Parathyroid adenoma (tissue), 2 donors: ENCODE measurements around the gene RIF1.

Experiments used
- H2AFZ ChIP-seq: fragments of 300-600 bp; sonication (generic); one replicate; pipeline ENCODE4 v1.7.0; 2017; ENCODE audit warnings: antibody characterized with exemption, mild to moderate bottlenecking
- H3K27ac ChIP-seq: fragments of 300-600 bp; sonication (generic); one replicate; pipeline ENCODE4 v1.7.0; 2017
- H3K27me3 ChIP-seq: fragments of 300-600 bp; sonication (generic); one replicate; pipeline ENCODE4 v1.7.0; 2017; ENCODE audit warnings: low read length; ENCODE audit not compliant: control insufficient read depth, insufficient read depth
- H3K36me3 ChIP-seq: fragments of 300-600 bp; sonication (generic); one replicate; pipeline ENCODE4 v1.7.0; 2017; ENCODE audit warnings: low read length; ENCODE audit not compliant: control insufficient read depth, insufficient read depth
- H3K4me1 ChIP-seq: fragments of 300-600 bp; sonication (generic); one replicate; pipeline ENCODE4 v1.7.0; 2017; ENCODE audit warnings: control low read depth
- H3K4me2 ChIP-seq: fragments of 300-600 bp; sonication (generic); one replicate; pipeline ENCODE4 v1.7.0; 2017; ENCODE audit warnings: low read length
- H3K4me3 ChIP-seq: fragments of 300-600 bp; sonication (generic); one replicate; pipeline ENCODE4 v1.7.0; 2017; ENCODE audit warnings: low read depth, low read length
- H3K79me2 ChIP-seq: fragments of 300-600 bp; sonication (generic); one replicate; pipeline ENCODE4 v1.7.0; 2017; ENCODE audit warnings: control low read depth
- H3K9ac ChIP-seq: fragments of 300-600 bp; sonication (generic); one replicate; pipeline ENCODE4 v1.7.0; 2017; ENCODE audit warnings: mild to moderate bottlenecking
- H3K9me3 ChIP-seq: fragments of 300-600 bp; sonication (generic); one replicate; pipeline ENCODE4 v1.7.0; 2017; ENCODE audit warnings: low read length; ENCODE audit not compliant: control insufficient read depth
- CTCF ChIP-seq: fragments of 300-600 bp; sonication (generic); IDR thresholded peaks from one replicate; pipeline ENCODE4 v1.7.0; 2017; ENCODE audit warnings: antibody characterized with exemption, mild to moderate bottlenecking
- donor health status: primary hyperparathyroidism.

RIF1 gene

GRCh38 chr2:151490276-151490675, 80.6 kb downstream of the RIF1 start:
- Histone ChIP-seq H3K27ac (no peak overlapping the region), H3K9me3 (no peaks in the 10 kb centered on the region), H3K4me3 (no peak overlapping the region), H3K79me2 (no peaks in the 10 kb centered on the region), H3K36me3 (no peaks in the 10 kb centered on the region), H3K4me1 (no peaks in the 10 kb centered on the region), H3K9ac (no peak overlapping the region), H3K27me3 (no peaks in the 10 kb centered on the region), H3K4me2 (no peak overlapping the region), H2AFZ (no peak overlapping the region)
- TF ChIP-seq CTCF: no peak

- Histone ChIP-seq H3K9me3 (no peaks in the 10 kb centered on the region), H2AFZ (no peak overlapping the region), H3K4me1 (no peaks in the 10 kb centered on the region), H3K36me3 (no peaks in the 10 kb centered on the region), H3K27ac (no peak overlapping the region), H3K79me2 (no peaks in the 10 kb centered on the region), H3K9ac (no peak overlapping the region), H3K4me3 (no peak overlapping the region), H3K27me3 (no peaks in the 10 kb centered on the region), H3K4me2 (no peak overlapping the region)
- no peak for TF ChIP-seq CTCF
Observed at GRCh38 chr2:151491496-151491895, 81.8 kb downstream of the RIF1 start.

DNA sequence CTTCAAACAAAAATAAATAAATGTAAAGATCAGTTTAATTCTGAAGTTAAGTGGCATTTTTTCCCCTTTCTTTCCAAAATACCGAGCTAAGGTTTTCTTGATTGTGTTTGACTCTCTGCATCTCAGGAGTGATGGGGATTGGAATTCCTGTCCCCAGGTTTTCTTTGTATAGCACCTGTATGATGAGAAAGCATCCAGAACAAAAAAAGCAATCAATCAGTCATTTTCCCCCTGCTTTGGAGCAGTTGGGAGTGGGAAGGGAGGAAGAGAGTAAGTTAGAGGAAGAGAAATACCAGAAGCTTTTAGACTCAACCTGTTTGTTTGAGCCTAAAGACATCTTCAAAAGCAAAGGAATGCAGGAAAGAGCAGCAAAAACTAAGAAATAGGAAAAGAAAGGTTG, 88.5 kb downstream of the RIF1 start:
- no peak overlapping the region for H2AFZ ChIP-seq
- no peaks in the 10 kb centered on the region for H3K9me3 ChIP-seq
- H3K9ac ChIP-seq: no peak overlapping the region
- no peak overlapping the region for H3K4me2 ChIP-seq
- no peak for TF ChIP-seq CTCF
- H3K36me3 ChIP-seq: no peaks in the 10 kb centered on the region
- no peak overlapping the region for H3K4me3 ChIP-seq
- no peaks in the 10 kb centered on the region for H3K27me3 ChIP-seq
- H3K79me2 ChIP-seq: no peaks in the 10 kb centered on the region
- no peaks in the 10 kb centered on the region for H3K4me1 ChIP-seq
- no peak overlapping the region for H3K27ac ChIP-seq

DNA sequence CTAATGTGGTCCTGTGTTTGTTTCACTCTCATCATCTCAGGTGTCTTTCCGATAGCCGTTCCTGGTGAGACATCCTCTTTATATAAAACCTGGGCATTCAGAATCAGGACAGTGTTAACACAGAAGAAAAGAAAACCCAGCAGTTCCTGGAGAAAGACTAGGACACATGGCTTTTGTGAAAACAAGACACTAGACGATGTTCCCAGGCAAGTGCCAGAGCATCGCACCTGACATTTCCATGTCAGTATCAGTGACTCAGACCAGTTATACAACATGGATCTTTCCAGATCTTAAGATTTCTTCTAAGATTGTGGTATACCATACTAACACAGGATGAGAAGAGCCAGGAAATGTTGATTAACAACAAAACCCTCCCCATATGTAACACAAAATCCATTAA, 96.5 kb downstream of the RIF1 start:
- Histone ChIP-seq H3K9ac (no peak overlapping the region), H3K4me2 (no peak overlapping the region), H3K27me3 (no peaks in the 10 kb centered on the region), H3K79me2 (no peaks in the 10 kb centered on the region), H2AFZ (no peak overlapping the region), H3K4me3 (no peak overlapping the region), H3K4me1 (no peaks in the 10 kb centered on the region), H3K36me3 (no peaks in the 10 kb centered on the region), H3K9me3 (no peaks in the 10 kb centered on the region), H3K27ac (no peak overlapping the region)
- TF ChIP-seq CTCF: no peak

GRCh38 chr2:151508519-151508918, 98.8 kb downstream of the RIF1 start:
- no peak overlapping the region for H3K9ac ChIP-seq
- no peaks in the 10 kb centered on the region for H3K9me3 ChIP-seq
- no peak overlapping the region for H3K4me3 ChIP-seq
- H3K4me2 ChIP-seq: no peak overlapping the region
- H2AFZ ChIP-seq: no peak overlapping the region
- H3K4me1 ChIP-seq: no peaks in the 10 kb centered on the region
- no peaks in the 10 kb centered on the region for H3K27me3 ChIP-seq
- no peak for TF ChIP-seq CTCF
- H3K27ac ChIP-seq: no peak overlapping the region
- no peaks in the 10 kb centered on the region for H3K79me2 ChIP-seq
- H3K36me3 ChIP-seq: no peaks in the 10 kb centered on the region
